Left renal pelvis (tissue), 4 donors: Measurements from ENCODE around the gene CEPT1. TPM values are rescaled to one million over a fixed set of nuclear protein-coding genes. Genes with fewer than 3 reads are reported as not detected.
"Not testable (repeated sequence)": the region's sequence is repeated elsewhere in the genome, so short reads cannot be mapped to it uniquely, and the experiment has no call there.

Source experiments
- DNase-seq, 4 donors: peaks; one replicate each; pipeline ENCODE4 v3.0.0-alpha.2; 2013; ENCODE audit warnings: low read depth in 4 of 4, low spot score in 3 of 4
- polyA plus RNA-seq, 4 donors: library from polyadenylated mRNA; unstranded; fragments of 120-200 nt; gene quantifications; one replicate each; pipeline ENCODE4 v1.2.1, GENCODE V29; 2013; ENCODE audit not compliant: insufficient read length in 4 of 4

CEPT1 gene
- 10 to 100 TPM; 34.5 to 54.7 (median 52.6) TPM for polyA plus RNA-seq

GRCh38 chr1:111139956-111140679 is at the start of gene CEPT1, which contains the start of gene DRAM2:
Gene CEPT1 (plus strand): TSS chr1:111140223. CDS start chr1:111147715, 7,492 bp downstream.
Gene DRAM2 (minus strand): TSS chr1:111140093. CDS start chr1:111131554, 8,539 bp downstream.
- DNase-seq: peak; percentile 87 to 94 (median 92)

GRCh38 chr1:111095421-111095820 is 44.6 kb upstream of the CEPT1 start:
- DNase-seq: not testable (repeated sequence)

GRCh38 chr1:111097356-111098099 is 42.5 kb upstream of the CEPT1 start:
- DNase-seq: no peak

GRCh38 chr1:111099289-111099688 is 40.7 kb upstream of the CEPT1 start:
- DNase-seq: no peak

- no peak for DNase-seq
Measured at GRCh38 chr1:111101854-111102642, 38.0 kb upstream of the CEPT1 start.

- no peak for DNase-seq
Measured at GRCh38 chr1:111104981-111105380, 35.0 kb upstream of the CEPT1 start.

GRCh38 chr1:111110197-111110899 is 29.7 kb upstream of the CEPT1 start:
- peak in 1 of 4 donors; percentile 0 for DNase-seq

GRCh38 chr1:111116496-111116895 is 23.5 kb upstream of the CEPT1 start:
- DNase-seq: no peak

- no peak for DNase-seq
Measured at GRCh38 chr1:111126354-111126753, 13.7 kb upstream of the CEPT1 start.

- no peak for DNase-seq
Measured at GRCh38 chr1:111127923-111128643, 11.9 kb upstream of the CEPT1 start.

- no peak for DNase-seq
Measured at GRCh38 chr1:111129376-111129775, 10.6 kb upstream of the CEPT1 start.

GRCh38 chr1:111131693-111132092 is 8.3 kb upstream of the CEPT1 start:
- no peak for DNase-seq

- DNase-seq: no peak
Measured at GRCh38 chr1:111133866-111134265, 6.2 kb upstream of the CEPT1 start.

- peak; percentile 43 to 64 (median 46) for DNase-seq
Measured at GRCh38 chr1:111139324-111139955, 583 bp upstream of the CEPT1 start.

- peak in 1 of 4 donors; percentile 3 for DNase-seq
Measured at GRCh38 chr1:111140680-111140967, 601 bp downstream of the CEPT1 start.

- DNase-seq: no peak
Measured at GRCh38 chr1:111141245-111142220, 1.5 kb downstream of the CEPT1 start.

GRCh38 chr1:111142356-111142975 is 2.4 kb downstream of the CEPT1 start:
- DNase-seq: no peak

- no peak for DNase-seq
Measured at GRCh38 chr1:111145542-111145941, 5.5 kb downstream of the CEPT1 start.
